ENCODE data around the gene ZNF568.

DNA sequence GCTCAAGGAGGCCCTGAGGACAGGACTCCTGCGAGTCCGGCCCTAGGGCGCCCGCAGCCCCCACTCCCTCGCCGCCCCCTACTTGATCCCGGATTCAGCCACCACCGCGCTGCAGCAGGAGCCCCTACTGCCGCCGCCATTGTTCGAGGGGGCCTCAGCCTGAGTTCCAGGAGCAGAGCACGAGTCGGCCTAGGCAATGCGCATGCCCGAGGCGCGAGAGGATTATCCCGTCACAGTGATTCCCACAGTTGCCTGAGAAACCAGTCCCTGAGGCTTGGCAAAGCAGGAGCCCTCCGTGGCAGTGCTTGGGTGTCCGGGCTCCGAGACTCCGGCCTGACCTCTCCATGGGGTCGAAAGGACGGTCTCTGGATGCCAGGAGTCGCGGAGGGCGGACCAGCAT lies 93.7 kb downstream of the ZNF568 start:
- TF ChIP-seq, protein P1, sequence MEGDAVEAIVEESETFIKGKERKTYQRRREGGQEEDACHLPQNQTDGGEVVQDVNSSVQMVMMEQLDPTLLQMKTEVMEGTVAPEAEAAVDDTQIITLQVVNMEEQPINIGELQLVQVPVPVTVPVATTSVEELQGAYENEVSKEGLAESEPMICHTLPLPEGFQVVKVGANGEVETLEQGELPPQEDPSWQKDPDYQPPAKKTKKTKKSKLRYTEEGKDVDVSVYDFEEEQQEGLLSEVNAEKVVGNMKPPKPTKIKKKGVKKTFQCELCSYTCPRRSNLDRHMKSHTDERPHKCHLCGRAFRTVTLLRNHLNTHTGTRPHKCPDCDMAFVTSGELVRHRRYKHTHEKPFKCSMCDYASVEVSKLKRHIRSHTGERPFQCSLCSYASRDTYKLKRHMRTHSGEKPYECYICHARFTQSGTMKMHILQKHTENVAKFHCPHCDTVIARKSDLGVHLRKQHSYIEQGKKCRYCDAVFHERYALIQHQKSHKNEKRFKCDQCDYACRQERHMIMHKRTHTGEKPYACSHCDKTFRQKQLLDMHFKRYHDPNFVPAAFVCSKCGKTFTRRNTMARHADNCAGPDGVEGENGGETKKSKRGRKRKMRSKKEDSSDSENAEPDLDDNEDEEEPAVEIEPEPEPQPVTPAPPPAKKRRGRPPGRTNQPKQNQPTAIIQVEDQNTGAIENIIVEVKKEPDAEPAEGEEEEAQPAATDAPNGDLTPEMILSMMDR (IDR thresholded peaks at IDR 0.05; ENCODE audit: poor library complexity): no peak
- TF ChIP-seq EZH2 (IDR thresholded peaks at IDR 0.05; ENCODE audit: borderline replicate concordance) (no peak), EZH2phosphoT487 (IDR thresholded peaks at IDR 0.05; ENCODE audit: low read depth, severe bottlenecking, unreplicated experiment) (no peak)

All from hepatocyte (in vitro differentiated cells).